ENCODE measurements around the gene LARP1.

- TF ChIP-seq, protein P1, sequence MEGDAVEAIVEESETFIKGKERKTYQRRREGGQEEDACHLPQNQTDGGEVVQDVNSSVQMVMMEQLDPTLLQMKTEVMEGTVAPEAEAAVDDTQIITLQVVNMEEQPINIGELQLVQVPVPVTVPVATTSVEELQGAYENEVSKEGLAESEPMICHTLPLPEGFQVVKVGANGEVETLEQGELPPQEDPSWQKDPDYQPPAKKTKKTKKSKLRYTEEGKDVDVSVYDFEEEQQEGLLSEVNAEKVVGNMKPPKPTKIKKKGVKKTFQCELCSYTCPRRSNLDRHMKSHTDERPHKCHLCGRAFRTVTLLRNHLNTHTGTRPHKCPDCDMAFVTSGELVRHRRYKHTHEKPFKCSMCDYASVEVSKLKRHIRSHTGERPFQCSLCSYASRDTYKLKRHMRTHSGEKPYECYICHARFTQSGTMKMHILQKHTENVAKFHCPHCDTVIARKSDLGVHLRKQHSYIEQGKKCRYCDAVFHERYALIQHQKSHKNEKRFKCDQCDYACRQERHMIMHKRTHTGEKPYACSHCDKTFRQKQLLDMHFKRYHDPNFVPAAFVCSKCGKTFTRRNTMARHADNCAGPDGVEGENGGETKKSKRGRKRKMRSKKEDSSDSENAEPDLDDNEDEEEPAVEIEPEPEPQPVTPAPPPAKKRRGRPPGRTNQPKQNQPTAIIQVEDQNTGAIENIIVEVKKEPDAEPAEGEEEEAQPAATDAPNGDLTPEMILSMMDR (IDR thresholded peaks at IDR 0.05): no peak
- TF ChIP-seq EZH2 (IDR thresholded peaks at IDR 0.05; ENCODE audit: borderline replicate concordance, insufficient read depth, low read depth, low read length, poor library complexity, severe bottlenecking): no peak
Observed at GRCh38 chr5:154841273-154841661, 86.1 kb downstream of the LARP1 start.
